A673 (cell line): ENCODE measurements around the gene FNDC3B.

Source experiments
- EZH2 ChIP-seq: fragments of 200-600 bp; sonication (generic); IDR thresholded peaks from 2 replicates; pipeline ENCODE4 v1.6.1; 2017; ENCODE audit warnings: borderline replicate concordance, low read depth, mild to moderate bottlenecking, mixed read lengths, antibody characterized with exemption, low read length; ENCODE audit not compliant: poor library complexity, severe bottlenecking
- TF ChIP-seq, protein P1 (sequence below): fragments of 300-800, 200-600 bp; sonication (generic); conservative IDR thresholded peaks from 2 replicates; pipeline ENCODE4 v1.5.1; 2017; ENCODE audit warnings: low read depth, mild to moderate bottlenecking, antibody characterized with exemption, low read length, moderate library complexity, mixed read lengths

DNA sequence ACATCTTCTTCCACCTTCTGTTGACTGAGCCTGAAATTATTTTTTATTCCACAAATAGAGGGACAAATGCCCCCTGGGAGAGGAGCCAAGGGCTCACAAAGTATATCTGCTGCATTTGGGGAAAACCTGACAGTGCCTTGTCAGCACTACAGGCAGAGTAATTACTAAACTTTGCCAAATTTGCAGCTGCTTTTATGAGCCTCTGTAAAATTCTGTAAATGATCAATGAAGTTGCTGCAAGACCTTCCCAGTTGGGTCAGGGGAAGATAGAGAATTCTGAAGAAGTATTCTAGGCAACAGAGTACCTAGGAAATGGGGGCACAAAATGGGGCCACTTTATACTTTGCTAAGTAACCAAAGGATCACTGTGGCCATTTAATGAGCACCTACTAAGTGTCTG, 398.3 kb downstream of the FNDC3B start:
- TF ChIP-seq, protein P1, sequence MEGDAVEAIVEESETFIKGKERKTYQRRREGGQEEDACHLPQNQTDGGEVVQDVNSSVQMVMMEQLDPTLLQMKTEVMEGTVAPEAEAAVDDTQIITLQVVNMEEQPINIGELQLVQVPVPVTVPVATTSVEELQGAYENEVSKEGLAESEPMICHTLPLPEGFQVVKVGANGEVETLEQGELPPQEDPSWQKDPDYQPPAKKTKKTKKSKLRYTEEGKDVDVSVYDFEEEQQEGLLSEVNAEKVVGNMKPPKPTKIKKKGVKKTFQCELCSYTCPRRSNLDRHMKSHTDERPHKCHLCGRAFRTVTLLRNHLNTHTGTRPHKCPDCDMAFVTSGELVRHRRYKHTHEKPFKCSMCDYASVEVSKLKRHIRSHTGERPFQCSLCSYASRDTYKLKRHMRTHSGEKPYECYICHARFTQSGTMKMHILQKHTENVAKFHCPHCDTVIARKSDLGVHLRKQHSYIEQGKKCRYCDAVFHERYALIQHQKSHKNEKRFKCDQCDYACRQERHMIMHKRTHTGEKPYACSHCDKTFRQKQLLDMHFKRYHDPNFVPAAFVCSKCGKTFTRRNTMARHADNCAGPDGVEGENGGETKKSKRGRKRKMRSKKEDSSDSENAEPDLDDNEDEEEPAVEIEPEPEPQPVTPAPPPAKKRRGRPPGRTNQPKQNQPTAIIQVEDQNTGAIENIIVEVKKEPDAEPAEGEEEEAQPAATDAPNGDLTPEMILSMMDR = no peak
- no peak for TF ChIP-seq EZH2
